HG03565 (cell line): ENCODE measurements around the gene C17orf113.

ENCODE experiments used
- ATAC-seq: cut with Tn5 transposase; IDR thresholded peaks from one replicate; pipeline ENCODE4 v1.9.1; 2021; ENCODE audit warnings: mild to moderate bottlenecking, moderate library complexity; ENCODE audit not compliant: unreplicated experiment

C17orf113 gene

DNA sequence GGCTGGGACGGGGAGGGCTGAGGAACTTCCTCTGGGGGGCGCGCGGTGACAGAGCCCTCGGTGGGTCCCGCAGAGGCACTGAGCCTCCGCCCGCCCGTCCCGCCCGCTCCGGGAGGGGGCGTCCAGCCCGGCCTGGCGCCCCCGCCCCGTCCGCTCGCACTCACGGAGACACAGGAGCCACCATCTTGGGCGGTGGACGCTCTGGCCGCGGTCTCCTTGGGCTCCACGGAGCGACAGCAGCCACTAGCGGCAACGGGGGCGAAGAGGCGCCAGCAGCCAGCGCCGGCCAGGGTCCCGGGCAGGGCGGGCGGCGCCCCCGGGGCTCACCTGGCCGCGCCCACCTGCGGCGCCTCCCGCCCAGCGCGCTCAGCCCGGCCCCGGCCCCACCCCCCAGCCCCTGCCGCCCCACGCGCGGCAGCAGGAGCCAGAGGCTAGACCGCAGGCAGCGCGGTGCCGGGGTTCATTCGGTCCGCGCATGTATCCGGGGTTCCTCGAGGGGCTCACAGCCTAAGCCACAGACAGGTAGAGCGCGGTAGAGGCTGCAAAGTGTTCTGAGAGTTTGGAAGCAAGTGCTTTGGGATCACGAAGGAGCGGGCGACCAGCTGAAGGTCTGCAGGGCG lies at the start of gene C17orf113:
C17orf113 (minus strand) TSS at position 209 of the 620 bp plus-strand sequence. CDS start 7,225 bp downstream, outside the sequence.
- no peak for ATAC-seq

DNA sequence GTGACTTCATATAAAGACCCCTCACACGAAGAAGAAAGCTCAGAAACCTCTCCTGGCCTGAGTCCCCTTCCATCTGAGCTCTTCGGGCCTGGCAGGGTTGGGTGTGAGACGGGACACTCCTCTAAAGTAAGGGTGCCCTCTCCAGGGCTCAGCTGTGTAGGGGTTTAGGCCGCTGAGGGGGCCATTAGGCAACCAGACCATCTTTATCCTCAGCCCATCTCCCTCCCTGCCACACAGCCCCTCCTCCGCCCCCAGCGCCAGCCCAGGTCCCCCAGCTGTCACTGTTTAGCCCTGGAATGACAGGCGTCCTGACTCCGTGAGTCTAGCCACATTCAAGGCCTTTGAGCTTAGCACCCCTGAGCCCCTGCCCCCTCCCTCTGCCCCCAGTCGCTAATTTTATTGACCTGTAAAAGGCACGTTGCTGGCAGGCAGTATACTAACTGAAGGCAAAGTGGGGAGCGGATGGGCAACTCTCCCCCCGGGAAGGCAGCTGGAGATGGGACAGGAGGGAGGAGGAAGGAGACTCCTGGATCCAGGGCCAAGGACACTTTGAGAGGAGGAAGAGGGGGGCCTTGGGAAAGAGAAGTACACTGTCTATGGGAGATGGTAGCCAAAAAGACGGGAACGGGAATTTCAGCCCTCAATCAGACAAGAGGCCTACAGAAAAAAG lies 48.5 kb upstream of the C17orf113 start:
- no peak for ATAC-seq

GRCh38 chr17:42097691-42098631 lies 47.6 kb upstream of the C17orf113 start, which contains the start of gene ZNF385C:
ZNF385C (minus strand) TSS chr17:42098473; CDS start chr17:42063056, 35,417 bp downstream.
- ATAC-seq, result no peak

GRCh38 chr17:42096360-42097111 lies 46.1 kb upstream of the C17orf113 start:
- no peak for ATAC-seq

DNA sequence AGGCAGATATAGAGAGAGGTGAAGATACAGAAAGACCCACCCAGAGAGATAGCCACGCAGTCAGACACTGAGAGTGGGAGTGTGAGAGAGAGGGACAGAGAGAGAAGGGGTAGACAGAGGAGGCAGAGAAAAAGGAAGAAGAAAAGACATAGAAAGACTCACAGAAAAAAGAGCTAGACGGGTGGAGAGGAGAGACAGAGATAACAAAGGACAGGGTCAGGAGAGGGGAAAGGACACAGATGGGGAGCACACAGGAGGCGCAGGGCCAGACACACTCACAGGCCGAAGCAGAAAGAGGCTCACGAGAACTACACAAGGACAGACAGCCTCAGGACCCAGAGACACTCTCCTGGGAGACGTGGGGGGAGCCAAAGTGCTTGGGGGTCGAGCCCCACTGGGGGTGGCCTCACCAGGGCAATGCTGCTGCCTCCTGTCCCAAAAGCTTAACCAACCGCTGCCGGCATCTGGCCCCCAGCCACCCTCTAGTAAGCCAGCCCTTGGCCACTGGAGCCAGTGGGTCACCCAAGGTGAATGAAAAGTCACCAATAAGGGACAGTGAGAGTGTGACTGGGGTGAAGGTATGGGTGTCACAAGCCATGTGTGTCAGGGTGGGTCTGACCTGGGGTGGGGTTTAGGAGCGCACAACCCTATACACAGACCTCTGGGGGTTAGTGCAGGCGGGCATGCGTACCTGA lies 44.1 kb upstream of the C17orf113 start:
- no peak for ATAC-seq

GRCh38 chr17:42092939-42093338 lies 42.5 kb upstream of the C17orf113 start:
- no peak for ATAC-seq

GRCh38 chr17:42090964-42091790 lies 40.8 kb upstream of the C17orf113 start:
- no peak for ATAC-seq

- ATAC-seq, result no peak
These were observed 38.3 kb upstream of the C17orf113 start for GRCh38 chr17:42088736-42089135.

DNA sequence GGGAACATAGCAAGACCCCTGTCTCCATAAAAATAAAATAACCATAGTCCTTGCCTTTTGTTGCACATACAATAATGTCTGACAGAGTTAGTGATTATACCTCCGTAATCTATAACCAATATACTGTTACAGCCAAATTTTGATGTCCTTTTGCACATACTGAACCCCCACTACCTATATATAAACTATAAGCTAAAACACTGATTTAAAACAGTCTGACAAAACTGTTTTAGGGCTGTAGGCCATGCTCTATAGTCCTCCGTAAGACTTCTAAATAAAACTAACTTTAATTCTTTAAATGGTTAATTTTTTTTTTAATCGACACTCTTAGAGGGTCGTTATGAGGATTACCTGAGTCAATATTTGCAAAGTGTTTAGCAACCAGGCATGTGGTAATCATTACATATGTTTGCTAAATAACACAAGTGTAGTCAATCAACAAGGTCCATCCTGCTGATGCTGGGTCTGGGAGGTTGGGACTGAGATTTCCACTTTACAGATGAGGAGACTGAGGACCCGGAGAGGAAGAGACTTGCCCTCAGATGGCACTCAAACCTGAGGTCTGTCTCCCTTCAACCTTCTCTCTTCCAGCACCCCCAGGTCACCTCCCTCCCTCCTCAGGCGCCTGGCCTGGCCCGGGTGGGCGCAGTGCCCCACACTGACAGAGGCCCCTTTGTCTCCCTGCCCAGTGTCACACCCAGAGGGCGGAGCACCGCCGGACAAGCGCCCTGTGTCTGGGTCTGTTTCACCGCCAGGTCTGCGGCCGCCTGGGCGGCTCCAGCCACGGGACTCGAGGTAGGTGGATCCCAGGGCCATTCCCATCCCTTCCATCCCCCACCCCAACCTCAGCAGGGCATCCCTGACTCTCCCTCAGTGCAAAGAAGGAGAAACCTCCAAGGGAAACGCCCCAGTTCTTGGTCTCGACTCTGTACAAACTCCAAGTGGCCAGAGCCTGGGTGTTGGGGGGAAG lies 37.6 kb upstream of the C17orf113 start:
- no peak for ATAC-seq

DNA sequence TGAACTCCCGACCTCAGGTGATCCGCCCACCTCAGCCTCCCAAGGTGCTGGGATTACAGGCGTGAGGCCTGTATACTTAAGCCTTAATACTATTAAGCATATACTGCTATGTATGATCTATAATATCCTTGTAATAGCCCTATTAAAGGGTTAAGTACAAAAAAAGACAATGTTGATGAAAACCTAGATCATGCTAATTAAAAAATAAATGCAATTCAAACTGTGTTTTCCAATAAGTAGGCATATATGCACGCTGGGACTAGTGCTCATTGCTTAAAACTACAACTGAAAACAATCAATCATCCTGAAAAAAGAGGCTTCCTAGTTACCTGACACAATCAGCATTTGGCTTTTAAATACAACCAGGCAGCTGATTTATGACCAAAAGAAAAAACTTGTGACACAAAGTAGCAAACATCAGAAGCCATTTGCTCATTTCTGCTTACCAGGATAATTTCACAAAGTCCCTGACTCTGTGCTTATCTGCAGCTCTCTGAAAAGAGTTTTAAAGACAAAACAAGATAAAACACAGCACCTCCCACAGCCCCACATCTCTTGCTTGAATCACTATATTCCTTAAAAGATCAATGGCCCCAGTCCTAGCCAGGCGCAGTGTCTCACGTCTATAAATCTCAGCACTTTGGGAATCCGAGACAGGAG lies 36.8 kb upstream of the C17orf113 start:
- ATAC-seq, result no peak

- ATAC-seq, result no peak
These were observed 31.2 kb upstream of the C17orf113 start for GRCh38 chr17:42081516-42082129.

DNA sequence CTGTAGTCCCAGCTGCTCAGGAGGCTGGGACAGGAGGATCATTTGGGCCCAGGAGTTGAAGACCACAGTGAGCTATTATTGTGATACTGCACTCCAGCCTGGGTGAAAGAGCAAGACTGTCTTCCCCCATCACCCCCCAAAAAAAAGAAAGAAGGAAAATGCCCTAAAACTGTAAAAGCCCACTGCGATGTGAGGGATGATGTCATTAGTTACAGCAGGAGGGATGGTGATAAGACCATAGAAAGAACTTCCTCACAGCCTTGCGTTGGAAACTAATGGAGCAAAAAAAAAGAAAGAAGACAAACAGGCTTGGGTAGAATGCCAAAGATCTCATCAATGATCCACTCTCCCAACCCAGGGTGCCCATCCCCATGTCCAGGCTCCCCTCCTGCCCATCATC lies 29.1 kb upstream of the C17orf113 start:
- ATAC-seq, result no peak

- ATAC-seq, result no peak
These were observed 28.1 kb upstream of the C17orf113 start for GRCh38 chr17:42078396-42079043.

- no peak for ATAC-seq
These were observed 27.4 kb upstream of the C17orf113 start for GRCh38 chr17:42077755-42078154.

DNA sequence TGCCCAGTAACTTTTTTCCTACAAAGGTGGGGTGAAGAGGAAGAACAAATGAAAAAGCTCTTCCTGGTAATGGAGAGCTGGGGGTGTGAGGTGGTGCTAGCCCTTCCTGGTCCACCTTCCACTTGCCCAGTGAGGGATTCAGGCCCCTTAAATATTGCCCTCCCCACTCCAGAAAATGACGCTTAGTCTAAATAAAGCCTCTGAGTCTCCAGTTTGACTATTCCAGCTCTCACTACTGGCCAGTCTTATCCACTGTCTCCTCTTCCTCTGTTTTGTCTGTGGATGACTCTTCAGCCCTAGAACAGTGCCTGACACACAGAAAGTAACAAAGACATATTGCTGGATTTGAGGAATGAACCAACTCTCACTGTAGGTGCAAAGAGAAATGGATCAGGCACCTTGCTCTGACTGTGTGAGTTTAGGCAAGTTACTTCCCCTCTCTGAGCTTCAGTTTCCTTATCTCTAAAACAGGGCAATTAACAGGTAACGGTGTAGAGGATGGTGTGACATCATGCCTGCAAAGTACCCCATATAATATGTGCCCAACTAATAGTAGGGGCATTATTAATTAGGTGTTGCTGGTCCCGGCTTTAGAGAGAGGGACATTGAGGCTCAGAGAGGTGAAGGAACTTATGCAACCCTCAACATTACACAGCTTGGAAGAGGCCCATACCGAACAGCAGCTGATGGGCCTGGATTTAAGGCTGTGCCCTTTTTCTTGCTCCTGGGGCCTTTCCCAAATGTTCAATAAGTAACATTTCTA lies 26.6 kb upstream of the C17orf113 start:
- ATAC-seq, result no peak

DNA sequence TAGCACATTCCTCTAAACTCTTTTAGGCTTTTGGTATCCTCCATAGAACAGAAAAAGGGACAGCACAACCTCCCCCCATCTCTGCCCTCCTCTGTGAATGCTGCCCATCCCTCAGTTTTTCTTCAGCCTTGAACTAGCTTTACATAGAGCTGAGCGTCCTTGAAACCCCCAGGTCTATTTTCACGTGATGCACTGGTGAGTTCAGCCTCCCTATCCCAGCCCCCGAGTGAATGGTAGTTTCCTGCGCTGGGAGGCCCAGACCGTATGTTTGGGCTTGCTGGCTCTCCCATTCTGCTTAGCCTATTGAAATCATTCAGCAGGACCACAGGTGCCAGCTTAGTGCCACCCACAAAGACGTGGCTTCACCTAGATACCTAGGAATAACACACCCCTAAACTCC lies 25.4 kb upstream of the C17orf113 start:
- ATAC-seq, result no peak
